ENCODE results near the gene CLEC4F. TPM values are rescaled to one million over a fixed set of nuclear protein-coding genes. Genes with fewer than 3 reads are reported as not detected.
"Not testable (repeated sequence)": the region's sequence is repeated elsewhere in the genome, so short reads cannot be mapped to it uniquely, and the experiment has no call there.

The CLEC4F gene
- total RNA-seq, 1 experiment from 2014 or later: not detected

GRCh38 chr2:70801607-70802263 lies 18.7 kb downstream of the CLEC4F start:
- Mint-ChIP-seq H3K27ac (no peak overlapping the region), H3K4me3 (no peak overlapping the region), H3K9me3 (peaks cover 25% of the 10 kb centered on the region), H3K36me3 (peaks cover 12% of the 10 kb centered on the region), H3K27me3 (ENCODE audit: low read depth) (peaks cover 72% of the 10 kb centered on the region), H3K4me1 (no peaks in the 10 kb centered on the region)
- peak; percentile 70 for ATAC-seq
- no peak for TF ChIP-seq NR3C1 (CRISPR knock-in tag; conservative IDR thresholded peaks at IDR 0.05; ENCODE audit: low read depth)
- no peak for TF ChIP-seq PREB (CRISPR knock-in tag; IDR thresholded peaks at IDR 0.05; ENCODE audit: borderline replicate concordance)
- TF ChIP-seq ZNF532 (CRISPR knock-in tag; IDR thresholded peaks at IDR 0.05; ENCODE audit: borderline replicate concordance): no peak
- no peak for TF ChIP-seq ZNF138 (CRISPR knock-in tag; conservative IDR thresholded peaks at IDR 0.05)
- TF ChIP-seq CREB1 (CRISPR knock-in tag; IDR thresholded peaks at IDR 0.05): no peak
- TF ChIP-seq RELA (CRISPR knock-in tag; IDR thresholded peaks at IDR 0.05; ENCODE audit: borderline replicate concordance): no peak
- TF ChIP-seq, protein P1, sequence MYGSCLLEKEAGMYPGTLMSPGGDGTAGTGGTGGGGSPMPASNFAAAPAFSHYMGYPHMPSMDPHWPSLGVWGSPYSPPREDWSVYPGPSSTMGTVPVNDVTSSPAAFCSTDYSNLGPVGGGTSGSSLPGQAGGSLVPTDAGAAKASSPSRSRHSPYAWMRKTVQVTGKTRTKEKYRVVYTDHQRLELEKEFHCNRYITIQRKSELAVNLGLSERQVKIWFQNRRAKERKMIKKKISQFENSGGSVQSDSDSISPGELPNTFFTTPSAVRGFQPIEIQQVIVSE (CRISPR knock-in tag; IDR thresholded peaks at IDR 0.05; ENCODE audit: borderline replicate concordance): no peak
- no peak for TF ChIP-seq GRHL2 (CRISPR knock-in tag; IDR thresholded peaks at IDR 0.05; ENCODE audit: insufficient replicate concordance, severe bottlenecking)
- TF ChIP-seq ETV6 (CRISPR knock-in tag; IDR thresholded peaks at IDR 0.05): no peak
- no peak for TF ChIP-seq EMX1 (CRISPR knock-in tag; IDR thresholded peaks at IDR 0.05)
- TF ChIP-seq, protein P2, sequence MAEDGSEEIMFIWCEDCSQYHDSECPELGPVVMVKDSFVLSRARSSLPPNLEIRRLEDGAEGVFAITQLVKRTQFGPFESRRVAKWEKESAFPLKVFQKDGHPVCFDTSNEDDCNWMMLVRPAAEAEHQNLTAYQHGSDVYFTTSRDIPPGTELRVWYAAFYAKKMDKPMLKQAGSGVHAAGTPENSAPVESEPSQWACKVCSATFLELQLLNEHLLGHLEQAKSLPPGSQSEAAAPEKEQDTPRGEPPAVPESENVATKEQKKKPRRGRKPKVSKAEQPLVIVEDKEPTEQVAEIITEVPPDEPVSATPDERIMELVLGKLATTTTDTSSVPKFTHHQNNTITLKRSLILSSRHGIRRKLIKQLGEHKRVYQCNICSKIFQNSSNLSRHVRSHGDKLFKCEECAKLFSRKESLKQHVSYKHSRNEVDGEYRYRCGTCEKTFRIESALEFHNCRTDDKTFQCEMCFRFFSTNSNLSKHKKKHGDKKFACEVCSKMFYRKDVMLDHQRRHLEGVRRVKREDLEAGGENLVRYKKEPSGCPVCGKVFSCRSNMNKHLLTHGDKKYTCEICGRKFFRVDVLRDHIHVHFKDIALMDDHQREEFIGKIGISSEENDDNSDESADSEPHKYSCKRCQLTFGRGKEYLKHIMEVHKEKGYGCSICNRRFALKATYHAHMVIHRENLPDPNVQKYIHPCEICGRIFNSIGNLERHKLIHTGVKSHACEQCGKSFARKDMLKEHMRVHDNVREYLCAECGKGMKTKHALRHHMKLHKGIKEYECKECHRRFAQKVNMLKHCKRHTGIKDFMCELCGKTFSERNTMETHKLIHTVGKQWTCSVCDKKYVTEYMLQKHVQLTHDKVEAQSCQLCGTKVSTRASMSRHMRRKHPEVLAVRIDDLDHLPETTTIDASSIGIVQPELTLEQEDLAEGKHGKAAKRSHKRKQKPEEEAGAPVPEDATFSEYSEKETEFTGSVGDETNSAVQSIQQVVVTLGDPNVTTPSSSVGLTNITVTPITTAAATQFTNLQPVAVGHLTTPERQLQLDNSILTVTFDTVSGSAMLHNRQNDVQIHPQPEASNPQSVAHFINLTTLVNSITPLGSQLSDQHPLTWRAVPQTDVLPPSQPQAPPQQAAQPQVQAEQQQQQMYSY (CRISPR knock-in tag; IDR thresholded peaks at IDR 0.05): no peak
- TF ChIP-seq FOXP1 (CRISPR knock-in tag; IDR thresholded peaks at IDR 0.05; ENCODE audit: borderline replicate concordance): no peak
- TF ChIP-seq ZNF317 (CRISPR knock-in tag; IDR thresholded peaks at IDR 0.05; ENCODE audit: borderline replicate concordance, low read depth): no peak
- ChIA-PET CTCF (interaction anchor here (0.8 kb wide), 1 partner anchor 12 kb away, joined by 4 read pairs; no protein-coding TSS in a partner anchor), POLR2A (no interaction called here)
- DNase-seq (ENCODE audit: low spot score): no peak

DNA sequence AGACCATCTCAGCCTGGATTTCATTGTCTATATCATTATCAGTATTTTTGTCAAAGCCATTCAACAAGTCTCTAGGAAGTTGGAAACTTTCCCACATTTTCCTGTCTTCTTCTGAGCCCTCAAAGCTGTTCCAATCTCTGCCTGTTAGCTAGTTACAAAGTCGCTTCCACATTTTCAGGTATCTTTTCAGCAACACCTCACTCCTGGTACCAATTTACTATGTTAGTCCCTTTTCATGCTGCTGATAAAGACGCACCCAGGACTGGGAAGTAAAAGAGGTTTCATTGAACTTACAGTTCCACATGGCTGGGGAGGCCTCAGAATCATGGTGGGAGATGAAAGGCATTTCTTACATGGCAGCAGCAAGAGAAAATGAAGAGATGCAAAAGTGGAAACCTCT lies 20.7 kb downstream of the CLEC4F start:
- POLR2A ChIA-PET: no interaction called here
- Mint-ChIP-seq H3K27me3 (ENCODE audit: low read depth) (peaks cover 86% of the 10 kb centered on the region), H3K4me1 (peaks cover 3% of the 10 kb centered on the region; the same call in 1 of the 2 replicates), H3K9me3 (peaks cover 25% of the 10 kb centered on the region), H3K36me3 (peaks cover 12% of the 10 kb centered on the region), H3K4me3 (no peak overlapping the region), H3K27ac (no peak overlapping the region)
- no peak for DNase-seq (ENCODE audit: low spot score)
- TF ChIP-seq USF2 (CRISPR knock-in tag; IDR thresholded peaks at IDR 0.05): no peak
- ATAC-seq: no peak
- CTCF ChIA-PET: no interaction called here

DNA sequence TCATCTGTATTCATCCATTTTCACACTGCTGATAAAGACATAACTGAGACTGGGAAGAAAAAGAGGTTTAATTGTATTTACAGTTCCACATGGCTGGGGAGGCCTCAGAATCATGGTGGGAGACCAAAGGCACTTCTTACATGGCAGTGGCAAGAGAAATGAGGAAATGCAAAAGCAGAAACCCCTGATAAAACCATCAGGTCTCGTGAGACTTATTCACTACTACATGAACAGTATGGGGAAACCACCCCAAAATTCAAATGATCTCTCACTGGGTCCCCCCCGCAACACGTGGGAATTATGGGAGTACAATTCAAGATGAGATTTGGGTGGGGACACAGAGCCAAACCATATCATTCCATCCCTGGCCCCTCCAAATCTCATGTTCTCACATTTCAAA lies 22.4 kb downstream of the CLEC4F start:
- H3K9me3 Mint-ChIP-seq: peaks cover 25% of the 10 kb centered on the region
- ATAC-seq; H3K4me1 Mint-ChIP-seq; DNase-seq (ENCODE audit: low spot score); POLR2A ChIA-PET; CTCF ChIA-PET; H3K27ac Mint-ChIP-seq; H3K4me3 Mint-ChIP-seq: not testable (repeated sequence)
- peaks cover 12% of the 10 kb centered on the region for H3K36me3 Mint-ChIP-seq
- H3K27me3 Mint-ChIP-seq (ENCODE audit: low read depth): peaks cover 97% of the 10 kb centered on the region

Measured in WTC11 (cell line).